Measurements from ENCODE around the gene LSAMP.

GRCh38 chr3:116127464-116127863 is 317.8 kb downstream of the LSAMP start:
- no peak for TF ChIP-seq CTCF (IDR thresholded peaks at IDR 0.05)
- TF ChIP-seq POLR2A (IDR thresholded peaks at IDR 0.05) = no peak
